Stimulated activated naive CD4-positive, alpha-beta T cell (primary cell): Measurements from ENCODE around the gene LRRK1.
"Not testable (repeated sequence)": the region's sequence is repeated elsewhere in the genome, so short reads cannot be mapped to it uniquely, and the experiment has no call there.

Experiments
- DNase-seq, 6 experiments: peaks; one replicate each; lab custom pipeline; 2025; lab: John Stamatoyannopoulos, UW

Gene LRRK1

GRCh38 chr15:101092156-101092866 is 173.2 kb downstream of the LRRK1 start:
- DNase-seq = no peak

- no peak for DNase-seq
Observed at GRCh38 chr15:101092867-101093202, 173.7 kb downstream of the LRRK1 start.

DNA sequence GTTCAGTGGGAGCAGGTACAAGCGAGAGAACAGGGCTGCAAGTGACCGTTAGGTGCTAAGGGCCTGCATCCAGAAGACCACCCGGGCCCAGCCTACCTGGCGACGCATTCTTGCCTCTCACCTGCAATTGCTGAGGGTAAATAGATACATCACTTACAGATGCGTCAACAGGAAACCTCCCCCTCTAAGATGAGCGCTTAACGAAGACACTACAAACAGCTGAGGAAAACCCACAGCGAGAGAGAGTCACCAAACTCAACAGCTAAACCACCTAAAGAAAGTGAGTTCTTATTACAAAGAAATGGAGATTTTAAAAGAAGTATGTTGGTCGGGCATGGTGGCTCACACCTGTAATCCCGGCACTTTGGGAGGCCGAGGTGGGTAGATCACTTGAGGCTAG is 174.8 kb downstream of the LRRK1 start:
- no peak for DNase-seq

GRCh38 chr15:101095796-101096406 is 176.7 kb downstream of the LRRK1 start:
- not testable (repeated sequence) for DNase-seq

DNA sequence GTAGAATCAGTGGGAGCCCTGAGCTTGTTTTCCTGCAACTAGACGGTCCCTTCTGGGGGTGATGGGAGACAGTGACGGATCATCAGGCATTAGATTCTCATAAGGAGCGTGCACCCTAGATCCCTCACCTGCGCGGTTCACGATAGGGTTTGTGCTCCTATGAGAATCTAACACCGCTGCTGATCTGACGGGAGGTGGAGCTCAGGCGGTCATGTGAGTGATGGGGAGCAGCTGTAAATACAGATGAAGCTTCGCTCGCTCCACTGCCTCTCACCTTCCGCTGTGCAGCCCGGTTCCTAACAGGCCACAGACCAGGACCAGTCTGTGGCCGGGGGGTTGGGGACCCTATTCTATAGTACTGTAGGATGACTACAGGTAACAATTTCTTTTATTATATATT is 178.0 kb downstream of the LRRK1 start:
- no peak for DNase-seq

DNA sequence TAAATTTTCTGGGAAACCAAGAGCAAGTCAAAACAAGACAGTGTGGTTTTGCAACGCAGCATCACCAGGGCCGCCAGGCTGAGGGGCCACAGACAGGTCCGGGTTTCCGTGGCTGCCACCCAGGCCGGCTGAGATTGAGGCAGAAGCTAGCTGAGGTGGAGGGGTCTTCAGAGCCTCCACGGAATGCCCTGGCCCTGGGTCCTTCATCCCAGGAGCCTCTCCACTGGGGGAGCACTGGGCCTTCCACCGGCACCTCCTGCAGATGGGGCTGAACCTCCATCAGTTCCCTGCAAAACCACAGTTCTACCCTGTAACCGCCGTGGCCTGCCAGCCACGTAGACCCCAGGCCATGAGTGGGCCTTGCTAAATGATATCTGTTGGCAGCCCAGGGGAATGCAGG is 180.0 kb downstream of the LRRK1 start:
- no peak for DNase-seq

GRCh38 chr15:101100118-101100517 is 181.0 kb downstream of the LRRK1 start:
- no peak for DNase-seq

GRCh38 chr15:101100593-101101442 is 181.7 kb downstream of the LRRK1 start:
- no peak for DNase-seq

DNA sequence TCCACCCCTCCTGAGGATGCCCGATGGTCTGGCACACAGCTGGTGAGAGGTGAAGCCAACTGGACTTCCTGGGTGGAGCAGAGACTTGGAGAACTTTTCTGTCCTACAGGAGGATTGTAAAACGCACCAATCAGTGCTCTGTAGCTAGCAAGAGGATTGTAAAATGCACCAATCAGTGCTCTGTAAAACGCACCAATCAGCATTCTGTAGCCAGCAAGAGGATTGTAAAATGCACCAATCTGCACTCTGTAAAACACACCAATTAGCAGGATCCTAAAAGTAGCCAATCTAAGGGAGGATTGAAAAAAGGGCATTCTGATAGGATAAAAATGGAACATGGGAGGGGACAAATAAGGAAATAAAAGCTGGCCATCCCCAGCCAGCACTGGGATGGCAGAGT is 182.5 kb downstream of the LRRK1 start:
- DNase-seq = no peak

- DNase-seq = no peak
Observed at GRCh38 chr15:101102746-101103145, 183.6 kb downstream of the LRRK1 start.

GRCh38 chr15:101103598-101103997 is 184.4 kb downstream of the LRRK1 start:
- DNase-seq = no peak

DNA sequence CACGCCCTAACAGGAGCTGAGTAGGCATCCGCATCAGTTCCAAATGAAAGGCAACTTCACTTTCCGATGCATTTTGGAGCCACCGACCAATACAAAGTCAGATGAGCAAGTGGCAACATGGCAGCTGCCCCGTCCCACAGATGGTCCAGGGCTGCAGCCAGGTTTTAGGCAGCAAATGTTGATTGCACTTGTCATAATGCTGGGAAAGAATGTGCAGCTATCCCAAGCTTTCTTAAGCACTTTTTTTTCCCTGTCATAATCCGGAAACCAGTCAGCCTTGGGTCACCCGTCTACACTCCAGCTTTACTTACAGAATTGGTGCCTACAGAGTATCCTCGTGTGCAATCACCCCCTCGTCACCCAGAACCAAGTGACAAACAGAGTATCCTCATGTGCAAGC is 185.0 kb downstream of the LRRK1 start:
- DNase-seq = no peak

- no peak for DNase-seq
Observed at GRCh38 chr15:101105059-101105891, 186.1 kb downstream of the LRRK1 start.

DNA sequence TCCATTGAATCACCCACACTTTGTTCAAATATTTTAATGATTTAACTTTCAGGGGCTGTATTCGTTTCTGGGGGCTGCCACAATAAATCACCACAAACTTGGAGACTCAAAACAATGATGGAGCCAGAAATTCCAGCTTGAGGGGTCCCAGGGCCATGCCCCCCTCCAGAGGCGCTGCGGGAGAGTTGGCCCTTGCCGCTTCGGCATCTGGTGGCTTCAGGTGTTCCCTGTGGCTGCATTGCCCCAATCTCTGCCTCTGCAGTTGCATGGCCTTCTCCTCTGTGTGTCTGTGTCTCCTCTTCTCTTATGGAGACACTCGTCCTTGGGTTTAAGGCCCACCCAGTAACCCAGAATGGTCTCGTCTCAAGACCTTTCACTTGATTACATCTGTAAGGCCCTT is 187.9 kb downstream of the LRRK1 start:
- no peak for DNase-seq

DNA sequence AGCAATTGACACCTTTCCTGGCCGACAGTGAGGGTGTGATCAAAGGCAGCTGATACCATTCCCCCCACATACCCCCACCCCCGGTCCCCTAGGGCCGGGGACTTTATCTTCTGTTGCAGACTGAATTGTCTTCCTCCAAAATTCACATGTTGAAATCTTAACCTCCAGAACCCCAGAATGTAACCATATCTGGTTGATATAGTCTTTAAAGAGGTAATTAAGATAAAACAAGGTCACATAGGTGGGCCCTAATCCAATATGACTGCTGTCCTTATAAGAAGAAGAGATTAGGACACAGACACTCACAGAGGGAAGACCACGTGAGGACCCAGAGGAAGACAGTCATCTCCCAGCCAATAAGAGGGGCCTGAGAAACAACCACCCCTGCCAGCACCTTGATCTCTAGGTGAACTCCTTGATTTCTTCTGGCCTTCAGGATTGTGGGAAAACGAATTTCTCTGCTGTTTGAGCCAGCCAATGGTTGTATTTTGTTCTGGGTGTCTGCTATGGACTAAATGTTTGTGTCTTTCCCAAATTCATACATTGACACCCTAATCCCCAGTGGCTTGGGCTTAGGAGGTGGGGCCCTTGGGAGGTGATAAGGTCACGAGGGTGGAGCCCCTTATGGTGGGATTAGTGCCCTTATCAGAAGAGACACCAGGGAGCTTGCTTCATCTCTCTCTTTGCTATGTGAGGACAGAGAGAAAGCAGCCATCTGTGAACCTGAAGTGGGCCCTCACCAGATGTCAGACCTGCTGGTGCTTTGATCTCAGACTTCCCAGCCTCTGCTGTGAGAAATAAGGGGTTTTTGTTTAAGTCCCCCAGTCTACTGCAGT is 188.7 kb downstream of the LRRK1 start:
- no peak for DNase-seq

DNA sequence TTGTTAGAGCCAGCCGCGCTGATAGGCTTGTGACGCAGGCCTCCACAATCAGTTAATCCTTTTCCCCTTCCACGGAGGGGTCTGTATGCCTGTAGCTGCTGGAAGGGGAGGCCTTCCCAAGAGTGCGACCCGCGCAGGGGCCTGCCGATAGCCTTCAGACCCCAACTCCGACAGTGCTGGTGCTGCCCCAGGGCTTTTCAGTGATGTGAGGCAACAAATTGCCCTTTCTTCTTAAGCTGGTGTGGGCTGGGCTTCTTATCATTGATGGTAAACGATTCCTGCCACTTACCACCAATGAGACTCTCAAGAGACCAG is 189.3 kb downstream of the LRRK1 start:
- no peak for DNase-seq

- no peak for DNase-seq
Observed at GRCh38 chr15:101108791-101109190, 189.6 kb downstream of the LRRK1 start.

GRCh38 chr15:101110681-101111569 is 191.8 kb downstream of the LRRK1 start:
- no peak for DNase-seq

DNA sequence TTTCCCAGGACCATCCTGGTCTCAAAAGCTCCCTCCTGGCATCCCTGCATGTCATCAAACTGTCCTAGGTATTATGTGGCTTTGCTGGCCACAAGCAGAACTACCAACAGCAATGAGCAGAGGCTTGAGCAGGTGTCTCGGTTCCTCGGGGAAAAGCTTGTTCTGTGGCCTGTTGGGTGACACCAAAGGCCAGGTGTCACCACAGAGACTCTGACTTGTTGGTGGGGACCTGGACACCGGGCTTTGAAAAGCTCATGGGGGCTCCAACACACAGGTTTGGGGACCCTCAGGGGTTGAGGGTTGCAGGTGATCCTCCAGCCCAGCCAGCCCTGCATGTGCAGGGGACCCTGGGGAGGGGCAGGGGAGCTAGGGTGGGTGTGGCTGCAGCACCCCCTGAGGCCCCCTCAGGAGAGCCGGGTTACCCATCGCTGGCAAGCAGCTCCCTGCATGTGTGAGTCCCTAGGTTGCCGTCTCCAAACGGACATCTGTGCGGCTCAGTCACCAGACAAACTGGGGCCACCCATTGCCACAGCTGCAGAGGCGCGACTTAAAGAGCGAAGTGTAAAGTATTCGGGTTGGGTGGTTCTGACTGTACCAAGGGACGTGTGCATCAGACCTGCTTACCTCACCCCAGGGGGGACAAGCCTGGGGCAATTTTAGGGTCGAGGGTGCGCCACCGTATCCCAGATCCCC is 192.6 kb downstream of the LRRK1 start:
- no peak for DNase-seq
